ENCODE data around the gene KMT5B.

Gene KMT5B

GRCh38 chr11:68166969-68167368 lies 46.1 kb downstream of the KMT5B start:
- no peak overlapping the region for H3K9ac ChIP-seq (ENCODE audit: low read length)
- H2AFZ ChIP-seq (ENCODE audit: low read length): no peak overlapping the region
- no peaks in the 10 kb centered on the region for H3K4me1 ChIP-seq (ENCODE audit: low read length)
- H3K9me3 ChIP-seq (replicated peaks; ENCODE audit: insufficient read depth, low read length): no peaks in the 10 kb centered on the region
- no peak overlapping the region for H3K4me2 ChIP-seq (ENCODE audit: low read depth, low read length)
- no peak overlapping the region for H3K27ac ChIP-seq (ENCODE audit: low read length)
- no peak for TF ChIP-seq CTCF (IDR thresholded peaks at IDR 0.05; ENCODE audit: low read length)
- no peak for TF ChIP-seq EZH2phosphoT487 (IDR thresholded peaks at IDR 0.05; ENCODE audit: low read length)
- no peak for TF ChIP-seq EZH2 (optimal IDR thresholded peaks at IDR 0.05; ENCODE audit: low read depth, low read length)
- H3F3A ChIP-seq (ENCODE audit: insufficient read depth, low read length): no peaks in the 10 kb centered on the region
- DNase-seq: no peak
- no peaks in the 10 kb centered on the region; the same call in 1 of the 2 replicates for H3K36me3 ChIP-seq (replicated peaks; ENCODE audit: insufficient read depth, low read length)
- H3K79me2 ChIP-seq (ENCODE audit: low read length): no peaks in the 10 kb centered on the region
- H3K27me3 ChIP-seq (replicated peaks; ENCODE audit: insufficient read depth, low read length): no peaks in the 10 kb centered on the region
- no peaks in the 10 kb centered on the region for H4K20me1 ChIP-seq (ENCODE audit: insufficient read depth, low read length)
- no peak overlapping the region for H3K4me3 ChIP-seq (ENCODE audit: low read length)
- H3K9me2 ChIP-seq (replicated peaks; ENCODE audit: insufficient read depth, low read length): no peaks in the 10 kb centered on the region

DNA sequence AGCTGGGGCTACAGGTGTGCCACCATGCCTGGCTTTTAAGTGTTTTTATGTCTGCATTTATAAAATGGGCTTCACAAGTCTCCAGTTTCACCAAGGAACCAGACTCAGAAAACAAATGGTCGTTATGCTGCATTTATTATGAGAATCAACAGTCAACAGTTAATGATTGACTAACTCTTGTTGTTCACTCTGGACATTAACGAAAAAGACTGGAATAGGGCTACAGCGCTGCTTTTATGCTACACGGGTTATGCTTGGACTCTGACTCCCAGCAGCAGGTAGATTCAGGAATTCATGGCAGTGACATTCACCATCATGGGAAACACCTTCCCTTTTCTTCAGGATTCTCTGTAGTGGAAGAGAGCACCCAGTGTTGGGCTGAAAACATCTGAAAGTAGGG lies 47.5 kb downstream of the KMT5B start:
- no peak overlapping the region for H3K27ac ChIP-seq (ENCODE audit: low read length)
- no peaks in the 10 kb centered on the region for H3K27me3 ChIP-seq (replicated peaks; ENCODE audit: insufficient read depth, low read length)
- TF ChIP-seq EZH2 (optimal IDR thresholded peaks at IDR 0.05; ENCODE audit: low read depth, low read length): no peak
- TF ChIP-seq CTCF (IDR thresholded peaks at IDR 0.05; ENCODE audit: low read length): no peak
- TF ChIP-seq EZH2phosphoT487 (IDR thresholded peaks at IDR 0.05; ENCODE audit: low read length): no peak
- H2AFZ ChIP-seq (ENCODE audit: low read length): no peak overlapping the region
- H3K4me3 ChIP-seq (ENCODE audit: low read length): no peak overlapping the region
- no peaks in the 10 kb centered on the region for H3F3A ChIP-seq (ENCODE audit: insufficient read depth, low read length)
- no peaks in the 10 kb centered on the region; the same call in 1 of the 2 replicates for H3K36me3 ChIP-seq (replicated peaks; ENCODE audit: insufficient read depth, low read length)
- no peaks in the 10 kb centered on the region for H3K4me1 ChIP-seq (ENCODE audit: low read length)
- no peak overlapping the region for H3K4me2 ChIP-seq (ENCODE audit: low read depth, low read length)
- DNase-seq: no peak
- no peaks in the 10 kb centered on the region for H3K79me2 ChIP-seq (ENCODE audit: low read length)
- H3K9me3 ChIP-seq (replicated peaks; ENCODE audit: insufficient read depth, low read length): no peaks in the 10 kb centered on the region
- H3K9ac ChIP-seq (ENCODE audit: low read length): no peak overlapping the region
- no peaks in the 10 kb centered on the region for H3K9me2 ChIP-seq (replicated peaks; ENCODE audit: insufficient read depth, low read length)
- no peaks in the 10 kb centered on the region for H4K20me1 ChIP-seq (ENCODE audit: insufficient read depth, low read length)

DNA sequence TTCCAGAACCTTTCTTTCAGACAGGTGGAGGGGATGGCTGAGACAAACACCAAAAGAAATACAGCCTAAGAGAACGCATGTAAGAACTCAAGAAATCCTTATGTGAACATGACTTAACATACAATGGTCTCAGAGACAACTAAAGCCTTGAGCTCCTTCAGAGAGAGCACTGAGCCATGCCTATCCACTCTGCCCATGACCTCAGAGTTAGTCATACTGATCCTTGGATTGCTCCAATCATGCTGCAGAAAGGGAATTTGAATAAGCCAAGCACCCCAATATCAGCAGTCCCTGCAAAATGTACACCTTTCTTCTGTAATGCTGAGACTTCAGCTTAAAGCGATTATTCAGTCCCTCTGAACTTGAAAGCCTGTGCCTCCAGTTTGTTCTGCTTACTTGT lies 48.7 kb downstream of the KMT5B start:
- Histone ChIP-seq H2AFZ (ENCODE audit: low read length) (no peak overlapping the region), H3K4me3 (ENCODE audit: low read length) (no peak overlapping the region), H3K79me2 (ENCODE audit: low read length) (no peaks in the 10 kb centered on the region), H4K20me1 (ENCODE audit: insufficient read depth, low read length) (no peaks in the 10 kb centered on the region), H3K9me2 (replicated peaks; ENCODE audit: insufficient read depth, low read length) (no peaks in the 10 kb centered on the region), H3K9me3 (replicated peaks; ENCODE audit: insufficient read depth, low read length) (no peaks in the 10 kb centered on the region), H3K4me2 (ENCODE audit: low read depth, low read length) (no peak overlapping the region), H3K27ac (ENCODE audit: low read length) (no peak overlapping the region), H3F3A (ENCODE audit: insufficient read depth, low read length) (no peaks in the 10 kb centered on the region), H3K36me3 (replicated peaks; ENCODE audit: insufficient read depth, low read length) (no peaks in the 10 kb centered on the region), H3K9ac (ENCODE audit: low read length) (no peak overlapping the region), H3K27me3 (replicated peaks; ENCODE audit: insufficient read depth, low read length) (no peaks in the 10 kb centered on the region), H3K4me1 (ENCODE audit: low read length) (no peaks in the 10 kb centered on the region)
- DNase-seq: no peak
- TF ChIP-seq EZH2 (optimal IDR thresholded peaks at IDR 0.05; ENCODE audit: low read depth, low read length): no peak
- TF ChIP-seq EZH2phosphoT487 (IDR thresholded peaks at IDR 0.05; ENCODE audit: low read length): no peak
- TF ChIP-seq CTCF (IDR thresholded peaks at IDR 0.05; ENCODE audit: low read length): no peak

Measured in MM.1S (cell line).